Measurements from ENCODE around the gene KRTAP10-2.

DNA sequence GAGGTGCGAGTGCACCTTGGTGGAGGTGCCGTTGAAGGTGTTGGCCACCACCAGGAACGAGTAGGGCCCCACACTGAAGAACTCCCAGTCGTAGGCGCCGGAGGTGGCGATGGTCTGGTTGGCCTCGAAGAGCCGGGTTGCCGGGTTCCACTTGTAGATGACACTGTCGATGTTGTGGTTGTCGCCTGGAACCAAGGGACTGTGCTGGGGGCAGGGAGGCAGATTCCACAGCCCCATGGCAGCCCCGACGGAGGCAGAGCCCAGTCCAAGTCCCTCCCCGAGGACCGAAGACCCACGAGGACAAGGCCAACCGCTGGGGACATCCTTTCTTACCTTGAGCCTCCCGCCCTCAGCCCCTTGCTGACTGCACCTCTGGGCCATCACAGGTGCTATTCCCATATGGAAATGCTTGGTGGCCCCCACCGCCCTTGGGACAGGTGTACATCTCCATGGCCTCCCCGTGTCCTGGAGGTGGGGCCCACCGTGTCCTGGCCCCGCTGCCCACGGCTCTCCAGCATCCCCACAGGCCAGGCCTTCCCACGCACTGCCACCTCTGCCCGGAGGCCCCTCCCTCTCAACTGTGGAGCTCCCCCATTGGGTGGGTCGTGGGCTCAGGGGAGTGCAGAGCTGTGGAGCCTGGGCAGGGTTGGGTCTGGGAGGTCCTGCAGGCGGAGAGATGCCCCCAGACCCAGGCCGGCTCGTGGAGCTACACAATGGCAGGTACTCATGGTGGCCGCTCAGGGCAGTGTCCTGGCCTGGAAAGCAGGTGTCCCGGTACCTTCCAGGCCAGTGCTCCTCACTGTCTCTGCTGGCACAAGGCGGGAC lies 29.2 kb downstream of the KRTAP10-2 start:
- TF ChIP-seq POLR2A (IDR thresholded peaks at IDR 0.05; ENCODE audit: low read length), result no peak
- no peak for TF ChIP-seq GATA1 (IDR thresholded peaks at IDR 0.05; ENCODE audit: low read depth, low read length)

Measured in erythroblast (primary cell).